Measurements from ENCODE around the gene SEMA4D.

DNA sequence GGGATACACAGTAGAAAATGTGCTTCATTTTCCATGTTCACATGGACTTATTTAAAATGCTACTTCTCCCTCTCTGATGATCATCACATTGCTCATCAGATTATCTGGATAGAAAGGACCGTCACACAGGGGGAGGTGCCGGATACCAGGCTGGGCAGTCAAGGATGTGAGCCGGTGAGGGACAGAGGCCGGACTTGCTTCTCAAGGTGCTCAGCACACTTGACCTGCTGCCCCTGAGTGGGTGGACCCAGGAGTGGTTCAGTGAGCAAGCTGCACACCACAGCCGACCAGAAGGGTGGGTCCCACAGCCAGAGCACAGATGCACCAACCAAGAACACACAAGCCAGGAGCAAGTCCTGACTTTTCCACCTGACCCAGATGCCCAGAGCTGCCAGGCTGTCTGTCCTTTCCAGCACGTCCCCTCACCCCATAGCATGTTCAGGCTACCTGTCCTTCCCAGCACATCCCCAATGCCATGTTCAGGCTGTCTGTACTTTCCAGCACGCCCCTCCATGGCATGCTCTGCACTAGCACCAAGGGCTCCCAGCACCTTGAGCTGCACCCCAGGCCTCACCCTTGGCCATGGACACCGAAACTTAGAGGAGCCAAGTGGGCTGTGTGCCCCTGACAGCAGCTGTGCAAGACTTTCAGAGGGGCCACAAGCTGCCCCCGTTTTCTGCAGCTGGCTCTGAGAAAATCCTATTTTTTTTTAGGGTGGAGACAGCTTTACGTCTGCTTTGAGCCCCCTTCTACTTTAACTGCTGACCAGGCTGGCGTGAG is 101.8 kb downstream of the SEMA4D start:
- TF ChIP-seq, protein P1, sequence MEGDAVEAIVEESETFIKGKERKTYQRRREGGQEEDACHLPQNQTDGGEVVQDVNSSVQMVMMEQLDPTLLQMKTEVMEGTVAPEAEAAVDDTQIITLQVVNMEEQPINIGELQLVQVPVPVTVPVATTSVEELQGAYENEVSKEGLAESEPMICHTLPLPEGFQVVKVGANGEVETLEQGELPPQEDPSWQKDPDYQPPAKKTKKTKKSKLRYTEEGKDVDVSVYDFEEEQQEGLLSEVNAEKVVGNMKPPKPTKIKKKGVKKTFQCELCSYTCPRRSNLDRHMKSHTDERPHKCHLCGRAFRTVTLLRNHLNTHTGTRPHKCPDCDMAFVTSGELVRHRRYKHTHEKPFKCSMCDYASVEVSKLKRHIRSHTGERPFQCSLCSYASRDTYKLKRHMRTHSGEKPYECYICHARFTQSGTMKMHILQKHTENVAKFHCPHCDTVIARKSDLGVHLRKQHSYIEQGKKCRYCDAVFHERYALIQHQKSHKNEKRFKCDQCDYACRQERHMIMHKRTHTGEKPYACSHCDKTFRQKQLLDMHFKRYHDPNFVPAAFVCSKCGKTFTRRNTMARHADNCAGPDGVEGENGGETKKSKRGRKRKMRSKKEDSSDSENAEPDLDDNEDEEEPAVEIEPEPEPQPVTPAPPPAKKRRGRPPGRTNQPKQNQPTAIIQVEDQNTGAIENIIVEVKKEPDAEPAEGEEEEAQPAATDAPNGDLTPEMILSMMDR (IDR thresholded peaks at IDR 0.05; ENCODE audit: poor library complexity), result no peak
- TF ChIP-seq EZH2phosphoT487 (IDR thresholded peaks at IDR 0.05; ENCODE audit: low read depth, severe bottlenecking, unreplicated experiment), result no peak
